ENCODE results near the gene SLC6A19.
"Not testable (repeated sequence)": the region's sequence is repeated elsewhere in the genome, so short reads cannot be mapped to it uniquely, and the experiment has no call there.

SLC6A19 gene

GRCh38 chr5:1247811-1248210 is 46.4 kb downstream of the SLC6A19 start:
- no peak for DNase-seq

DNA sequence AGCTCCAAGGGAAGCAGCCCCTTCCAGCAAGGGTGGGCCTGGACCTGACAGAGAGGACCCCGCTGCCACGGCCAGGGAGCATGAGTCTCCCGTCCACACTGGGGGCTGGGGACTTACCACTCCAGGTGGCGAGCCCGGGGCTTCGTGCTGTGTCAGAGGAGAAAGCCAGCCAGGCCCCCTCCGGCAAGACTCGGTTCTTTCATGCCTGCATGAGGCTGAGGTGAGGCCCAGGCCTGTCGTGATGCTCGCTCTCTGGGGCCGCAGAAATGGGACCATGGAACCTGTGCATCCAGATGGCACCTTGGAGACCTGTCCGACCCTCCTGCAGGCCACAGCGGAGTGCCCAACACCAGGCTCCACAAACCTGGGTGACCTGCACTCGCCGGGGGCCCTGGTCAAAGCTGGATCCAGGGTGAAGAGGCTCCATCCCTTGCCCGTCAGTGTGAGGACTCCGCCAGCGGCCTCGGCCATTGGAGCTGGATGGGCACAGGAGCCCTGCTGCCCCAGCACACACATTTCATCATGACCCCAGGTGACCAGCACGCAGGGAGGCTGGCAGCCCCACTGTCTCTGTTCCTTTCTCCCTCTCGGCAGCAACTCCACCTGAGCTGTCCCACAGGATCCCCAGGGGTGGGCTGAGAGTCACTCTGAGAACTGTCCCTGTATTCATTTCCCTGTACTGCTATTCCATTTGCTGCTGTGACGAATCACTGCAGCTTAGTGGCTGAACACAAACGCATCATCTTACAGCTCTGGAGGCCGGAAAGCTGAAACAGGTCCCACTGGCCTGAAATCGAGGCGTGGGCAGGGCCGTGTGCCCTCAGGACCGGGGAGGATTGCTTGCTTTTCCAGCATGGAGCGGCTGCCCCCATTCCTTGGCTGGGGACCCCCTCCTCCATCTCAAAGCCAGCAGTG is 48.2 kb downstream of the SLC6A19 start:
- DNase-seq, result no peak

GRCh38 chr5:1251678-1252580 is 50.5 kb downstream of the SLC6A19 start:
- DNase-seq, result no peak

- DNase-seq, result no peak
Measured at GRCh38 chr5:1252681-1253080, 51.3 kb downstream of the SLC6A19 start.

- no peak for DNase-seq
Measured at GRCh38 chr5:1253456-1254105, 52.2 kb downstream of the SLC6A19 start.

DNA sequence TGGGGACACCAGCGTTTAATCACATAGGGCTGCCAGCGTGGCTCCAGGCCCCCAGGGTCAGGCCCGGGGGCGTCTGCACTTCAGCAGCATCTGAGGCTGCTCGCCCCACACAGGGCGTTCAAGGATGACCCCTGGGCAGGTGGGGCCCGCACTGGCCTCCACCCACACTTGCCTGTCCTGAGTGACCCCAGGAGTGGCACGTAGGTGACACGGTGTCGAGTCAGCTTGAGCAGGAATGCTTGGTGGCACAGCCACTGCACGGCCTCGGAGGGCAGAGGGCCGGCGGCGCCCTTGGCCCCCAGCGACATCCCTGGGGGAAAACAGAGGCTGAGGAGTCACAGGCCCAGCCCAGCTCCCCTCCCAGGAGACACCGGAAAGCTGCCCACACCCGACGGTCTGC is 52.8 kb downstream of the SLC6A19 start:
- no peak for DNase-seq

DNA sequence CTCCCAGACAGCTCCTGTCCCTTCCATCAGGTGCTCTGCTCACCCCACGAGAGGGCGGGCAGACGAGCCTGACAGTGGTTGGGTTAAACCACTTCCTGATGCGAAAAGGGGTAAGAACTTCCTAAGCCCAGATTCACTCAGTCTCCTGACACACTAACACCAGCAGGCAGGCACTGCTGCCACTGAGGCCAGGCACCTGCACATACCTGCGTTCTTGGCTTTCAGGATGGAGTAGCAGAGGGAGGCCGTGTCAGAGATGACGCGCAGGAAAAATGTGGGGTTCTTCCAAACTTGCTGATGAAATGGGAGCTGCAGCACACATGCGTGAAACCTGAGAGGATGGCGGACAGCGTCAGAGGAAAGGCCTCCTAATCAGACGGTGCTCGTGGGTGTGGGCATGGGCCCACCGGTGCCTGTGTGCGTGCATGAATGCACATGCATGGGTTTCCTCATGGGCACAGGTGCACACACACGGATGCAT is 53.7 kb downstream of the SLC6A19 start:
- DNase-seq, result no peak

DNA sequence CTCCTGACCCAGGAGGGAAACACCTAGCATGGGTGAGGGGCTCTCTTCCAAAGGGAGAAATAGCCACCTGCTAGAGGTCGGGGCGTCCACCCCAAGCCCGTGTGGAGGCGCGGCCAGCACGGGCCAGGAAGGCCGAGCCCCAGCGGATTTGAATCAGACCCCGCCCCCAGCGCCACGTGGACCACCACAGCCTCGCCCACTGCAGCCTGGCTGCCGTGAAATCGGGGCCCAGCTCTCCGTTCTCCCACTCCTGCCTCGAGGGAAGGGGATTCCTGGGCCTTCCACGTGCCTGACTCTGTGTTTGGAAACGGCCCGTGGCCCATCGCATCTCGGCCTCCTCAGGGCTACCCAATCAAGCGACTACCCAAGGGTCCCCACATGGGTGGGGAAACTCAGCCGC is 55.4 kb downstream of the SLC6A19 start:
- DNase-seq, result no peak

DNA sequence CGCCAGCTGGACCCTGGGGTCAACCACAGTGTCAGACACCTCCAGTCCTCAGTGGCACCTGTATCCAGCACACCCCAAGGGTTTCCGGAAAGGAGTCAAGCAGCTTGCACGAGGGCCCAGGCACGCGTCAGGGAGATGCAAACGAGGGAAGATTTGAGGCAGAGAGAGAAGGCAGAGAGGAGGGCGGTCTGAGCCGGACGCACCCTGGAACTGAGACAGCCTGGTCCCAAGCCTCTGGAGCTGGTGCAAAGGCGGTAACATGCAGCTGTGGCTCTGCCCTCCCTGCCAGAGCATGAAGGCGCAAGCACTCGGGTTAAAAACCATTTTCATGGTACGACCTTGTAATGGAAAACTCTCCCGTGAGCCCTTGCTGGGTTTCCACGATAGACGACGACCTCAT is 56.0 kb downstream of the SLC6A19 start:
- DNase-seq, result no peak

DNA sequence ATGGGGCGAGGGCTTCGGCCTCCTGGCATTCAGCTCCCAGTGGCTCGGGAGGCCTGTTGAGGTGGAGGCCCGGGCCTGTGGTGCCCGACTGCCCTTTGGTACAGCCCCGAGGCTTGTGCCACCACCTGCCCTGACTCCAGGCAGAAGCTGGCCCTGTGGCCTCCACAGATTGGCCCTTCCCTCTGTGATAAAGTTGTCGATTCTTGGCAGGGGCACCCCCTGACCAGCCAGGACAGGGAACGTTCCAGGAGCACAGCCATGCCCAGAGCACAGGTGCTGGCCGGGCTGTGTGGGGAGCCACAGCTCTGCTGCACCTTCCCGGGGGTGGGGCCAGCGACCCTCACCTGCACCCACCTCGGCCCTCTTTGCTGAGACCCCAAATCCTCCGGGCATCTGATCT is 56.4 kb downstream of the SLC6A19 start:
- DNase-seq, result no peak

DNA sequence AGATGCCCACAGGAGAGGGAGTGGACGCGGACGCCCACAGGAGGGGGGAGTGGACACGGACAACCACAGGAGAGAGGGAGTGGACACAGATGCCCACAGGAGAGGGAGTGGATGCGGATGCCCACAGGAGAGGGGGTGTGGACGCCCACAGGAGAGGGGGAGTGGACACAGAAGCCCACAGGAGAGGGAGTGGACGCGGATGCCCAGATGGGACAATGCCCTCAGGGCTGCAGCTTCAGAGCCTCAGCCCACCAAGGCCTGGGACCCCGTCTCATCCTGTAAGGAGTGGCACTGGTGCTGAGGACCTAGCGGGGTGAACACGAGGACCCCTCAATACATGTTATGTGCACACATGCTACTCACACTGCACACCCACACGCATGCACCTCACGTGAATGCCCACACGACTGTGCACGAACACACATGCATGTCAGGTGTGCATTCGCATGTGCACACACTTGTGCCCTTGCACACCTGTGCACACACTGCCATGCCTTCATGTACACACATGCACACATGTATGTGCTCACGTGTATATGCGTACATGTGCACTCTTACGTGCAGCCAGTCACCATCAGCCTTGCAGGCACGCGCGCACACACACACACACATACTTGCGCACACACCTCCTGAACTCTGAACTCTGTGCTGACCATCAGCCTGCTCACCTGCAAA is 58.5 kb downstream of the SLC6A19 start:
- DNase-seq, result no peak

DNA sequence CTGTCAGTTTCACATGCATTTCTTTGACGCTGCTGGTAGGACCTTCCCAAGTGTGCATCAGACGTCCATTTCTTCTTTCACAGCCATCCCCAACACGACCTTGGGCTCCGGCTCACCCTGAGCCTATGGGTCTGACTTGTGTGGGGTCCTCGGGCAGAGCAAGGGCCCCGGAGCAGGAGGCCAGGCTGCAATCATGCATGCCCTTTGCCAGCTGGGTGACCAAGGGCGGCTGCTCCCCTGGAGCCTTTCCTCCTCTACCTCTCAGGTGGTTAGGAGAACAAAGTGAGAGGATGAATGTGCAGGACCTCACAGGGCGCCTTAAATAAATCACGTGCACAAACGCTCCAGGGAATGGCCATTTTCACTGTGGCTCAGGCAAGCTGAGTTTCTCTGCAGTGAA is 60.2 kb downstream of the SLC6A19 start:
- DNase-seq, result no peak

GRCh38 chr5:1262381-1262780 is 61.0 kb downstream of the SLC6A19 start:
- no peak for DNase-seq

- no peak for DNase-seq
Measured at GRCh38 chr5:1264211-1264610, 62.8 kb downstream of the SLC6A19 start.

DNA sequence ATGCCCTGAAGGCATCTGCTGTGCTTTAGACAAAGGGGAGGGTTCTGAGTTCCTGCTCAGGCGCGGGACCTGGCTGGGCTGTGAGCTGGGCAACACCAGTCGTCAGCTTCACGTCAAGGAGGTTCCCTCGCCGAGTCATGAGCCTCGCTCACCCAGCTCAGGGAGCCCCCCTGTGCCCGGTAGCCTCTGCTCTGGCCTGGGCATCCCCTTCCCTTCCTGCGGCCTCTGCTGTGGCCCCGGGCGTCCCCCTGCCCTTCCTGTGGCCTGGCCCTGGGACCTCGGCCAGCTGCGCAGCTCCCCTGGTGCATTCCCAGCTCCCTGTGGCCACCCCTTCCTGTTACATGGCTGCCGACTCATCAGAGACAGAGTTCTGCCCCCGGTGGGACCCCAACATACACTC is 63.6 kb downstream of the SLC6A19 start:
- DNase-seq, result no peak

- DNase-seq, result no peak
Measured at GRCh38 chr5:1265461-1266455, 64.4 kb downstream of the SLC6A19 start.

GRCh38 chr5:1266791-1267190 is 65.4 kb downstream of the SLC6A19 start:
- no peak for DNase-seq

- DNase-seq, result not testable (repeated sequence)
Measured at GRCh38 chr5:1267464-1267863, 66.1 kb downstream of the SLC6A19 start.

GRCh38 chr5:1268056-1268455 is 66.7 kb downstream of the SLC6A19 start:
- no peak for DNase-seq

- DNase-seq, result no peak
Measured at GRCh38 chr5:1268666-1269065, 67.3 kb downstream of the SLC6A19 start.

- DNase-seq, result no peak
Measured at GRCh38 chr5:1270426-1270825, 69.0 kb downstream of the SLC6A19 start.

Data from NCI-H187 (cell line).